Activated T-helper 1 cell treated with anti-CD3 and anti-CD28 coated beads, Interleukin-12 subunit alpha, Interleukin-12 subunit beta, Interleukin-2, Interleukin-4 antibody, amounts not matched to agents 30 ng/mL and 10 ng/mL and 1 ng/mL, durations not matched to agents 14 hours and 24 hours and 36 hours (primary cell): ENCODE measurements around the gene NAV2. TPM values are rescaled to one million over a fixed set of nuclear protein-coding genes. Genes with fewer than 3 reads are reported as not detected.

ENCODE experiments used
- DNase-seq: peaks from one replicate; pipeline ENCODE4 v3.0.0; 2021; ENCODE audit warnings: low spot score
- H3K27ac Mint-ChIP-seq: one replicate; pipeline ENCODE4 v1.8.0; 2021; ENCODE audit warnings: mild to moderate bottlenecking, mixed read lengths
- H3K27me3 Mint-ChIP-seq: one replicate; pipeline ENCODE4 v1.8.0; 2022; ENCODE audit warnings: mild to moderate bottlenecking, moderate library complexity, mixed read lengths; ENCODE audit not compliant: insufficient read depth
- H3K36me3 Mint-ChIP-seq: one replicate; pipeline ENCODE4 v1.8.0; 2021; ENCODE audit warnings: low read depth, mixed read lengths
- H3K4me1 Mint-ChIP-seq: one replicate; pipeline ENCODE4 v1.8.0; 2021; ENCODE audit warnings: low read depth, mixed read lengths
- H3K4me3 Mint-ChIP-seq: one replicate; pipeline ENCODE4 v1.8.0; 2021; ENCODE audit warnings: mild to moderate bottlenecking, moderate library complexity, mixed read lengths
- H3K9me3 Mint-ChIP-seq: one replicate; pipeline ENCODE4 v1.8.0; 2021; ENCODE audit warnings: mixed read lengths
- intact Hi-C: fragments of 100-400 bp; cut with micrococcal nuclease; formaldehyde crosslinking; loops from one replicate; pipeline ENCODE4 v1.15.1; 2024
- total RNA-seq: library from RNA; stranded (reverse); gene quantifications from 2 replicates; pipeline ENCODE4 v1.2.3, GENCODE V29; 2022

NAV2 gene
- total RNA-seq, 1 donor from 2014 or later, result 0.34 TPM

DNA sequence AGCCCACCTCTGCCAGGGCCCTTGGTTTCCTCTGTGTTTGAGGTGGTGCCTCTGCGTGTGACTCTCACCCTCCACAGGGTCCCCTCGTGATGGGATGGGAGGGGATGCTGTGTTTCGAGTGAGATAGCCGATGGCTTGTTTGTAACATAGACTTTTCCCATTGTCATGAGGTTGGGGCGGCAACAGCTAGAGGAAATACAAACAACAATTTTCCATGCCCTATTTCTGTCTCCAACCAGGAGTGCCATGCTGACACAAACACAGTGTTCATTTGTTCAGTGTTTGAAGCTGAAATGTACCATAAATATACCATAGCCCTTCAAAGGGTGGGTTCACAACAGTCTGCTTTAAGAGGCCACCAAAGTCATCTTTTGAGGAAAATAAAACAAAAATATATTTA is 19.5 kb upstream of the NAV2 start:
- intact Hi-C loops, result no loop called here
- Mint-ChIP-seq H3K36me3 (no peaks in the 10 kb centered on the region), H3K4me1 (no peaks in the 10 kb centered on the region), H3K9me3 (peaks cover 4% of the 10 kb centered on the region), H3K4me3 (no peak overlapping the region), H3K27me3 (peaks cover 10% of the 10 kb centered on the region), H3K27ac (no peak overlapping the region)
- DNase-seq, result no peak

DNA sequence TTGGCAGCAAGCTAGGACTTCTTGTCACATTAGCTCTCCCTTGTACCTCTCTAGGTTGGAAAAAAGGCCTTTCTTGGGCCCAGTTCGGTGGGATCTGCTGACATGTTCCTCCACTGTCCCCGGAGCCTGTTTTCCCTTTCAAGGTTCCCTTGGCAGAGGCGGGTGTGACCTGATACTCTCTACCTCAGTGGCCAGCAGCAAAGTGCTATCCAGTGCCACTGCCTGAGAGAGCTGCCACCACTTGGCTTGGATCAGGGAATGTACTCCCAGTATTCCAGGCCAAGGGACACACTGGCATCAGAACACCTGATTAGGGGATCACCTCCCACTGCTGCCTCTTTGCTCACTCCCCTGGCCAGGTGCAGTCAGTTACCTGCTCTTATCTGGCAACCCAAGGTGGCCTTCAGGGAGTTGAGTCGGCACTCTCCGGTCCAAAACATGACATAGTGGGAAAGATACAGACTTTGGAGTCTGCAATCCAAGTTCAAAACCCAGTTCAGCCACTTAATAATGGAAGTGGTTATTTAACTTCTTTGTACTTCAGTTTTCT is 17.8 kb upstream of the NAV2 start:
- H3K9me3 Mint-ChIP-seq, result peaks cover 4% of the 10 kb centered on the region
- H3K36me3 Mint-ChIP-seq, result no peaks in the 10 kb centered on the region
- H3K4me1 Mint-ChIP-seq, result no peaks in the 10 kb centered on the region
- DNase-seq, result no peak
- H3K4me3 Mint-ChIP-seq, result no peak overlapping the region
- no peak overlapping the region for H3K27ac Mint-ChIP-seq
- intact Hi-C loops, result no loop called here
- H3K27me3 Mint-ChIP-seq, result peaks cover 8% of the 10 kb centered on the region

GRCh38 chr11:19696073-19696472 is 16.6 kb upstream of the NAV2 start:
- H3K9me3 Mint-ChIP-seq, result peaks cover 4% of the 10 kb centered on the region
- intact Hi-C loops, result no loop called here
- H3K27me3 Mint-ChIP-seq, result peaks cover 8% of the 10 kb centered on the region
- no peak overlapping the region for H3K27ac Mint-ChIP-seq
- DNase-seq, result no peak
- no peaks in the 10 kb centered on the region for H3K4me1 Mint-ChIP-seq
- no peak overlapping the region for H3K4me3 Mint-ChIP-seq
- H3K36me3 Mint-ChIP-seq, result no peaks in the 10 kb centered on the region

GRCh38 chr11:19696904-19697303 is 15.7 kb upstream of the NAV2 start:
- no peak for DNase-seq
- Mint-ChIP-seq H3K4me3 (no peak overlapping the region), H3K27ac (no peak overlapping the region), H3K27me3 (peaks cover 6% of the 10 kb centered on the region), H3K36me3 (no peaks in the 10 kb centered on the region), H3K9me3 (peaks cover 4% of the 10 kb centered on the region), H3K4me1 (no peaks in the 10 kb centered on the region)
- intact Hi-C loops, result no loop called here

DNA sequence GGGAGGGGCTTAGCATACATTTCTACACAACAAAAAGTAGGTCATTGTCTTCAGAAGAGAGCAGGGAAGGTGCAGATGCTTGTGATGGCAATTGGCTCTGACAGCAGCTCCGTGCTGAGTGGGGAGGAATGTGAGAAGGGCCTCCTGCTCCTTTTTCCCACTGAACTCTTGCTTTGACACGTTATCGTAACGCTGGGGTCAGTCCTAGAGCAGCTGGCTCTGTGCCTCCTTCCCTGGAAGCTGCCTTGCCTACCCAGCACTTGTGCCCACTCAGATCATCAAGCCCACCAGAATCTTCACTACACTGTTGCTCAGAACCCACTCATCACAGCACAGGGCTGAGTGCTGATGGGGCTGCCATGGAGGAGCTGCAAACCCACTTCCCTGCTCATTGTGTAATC is 14.9 kb upstream of the NAV2 start:
- no peak for DNase-seq
- no peaks in the 10 kb centered on the region for H3K36me3 Mint-ChIP-seq
- intact Hi-C loops, result no loop called here
- H3K9me3 Mint-ChIP-seq, result peaks cover 4% of the 10 kb centered on the region
- no peak overlapping the region for H3K4me3 Mint-ChIP-seq
- H3K27ac Mint-ChIP-seq, result no peak overlapping the region
- H3K27me3 Mint-ChIP-seq, result peaks cover 6% of the 10 kb centered on the region
- no peaks in the 10 kb centered on the region for H3K4me1 Mint-ChIP-seq

- H3K9me3 Mint-ChIP-seq, result peaks cover 4% of the 10 kb centered on the region
- DNase-seq, result no peak
- peaks cover 4% of the 10 kb centered on the region for H3K27me3 Mint-ChIP-seq
- no peaks in the 10 kb centered on the region for H3K4me1 Mint-ChIP-seq
- H3K4me3 Mint-ChIP-seq, result no peak overlapping the region
- no peak overlapping the region for H3K27ac Mint-ChIP-seq
- intact Hi-C loops, result no loop called here
- H3K36me3 Mint-ChIP-seq, result no peaks in the 10 kb centered on the region
Measured at GRCh38 chr11:19698493-19699292, 13.9 kb upstream of the NAV2 start.

- peaks cover 4% of the 10 kb centered on the region for H3K9me3 Mint-ChIP-seq
- H3K4me3 Mint-ChIP-seq, result no peak overlapping the region
- no peak for DNase-seq
- peaks cover 11% of the 10 kb centered on the region for H3K27me3 Mint-ChIP-seq
- no peak overlapping the region for H3K27ac Mint-ChIP-seq
- intact Hi-C loops, result no loop called here
- H3K36me3 Mint-ChIP-seq, result no peaks in the 10 kb centered on the region
- H3K4me1 Mint-ChIP-seq, result no peaks in the 10 kb centered on the region
Measured at GRCh38 chr11:19701421-19701820, 11.2 kb upstream of the NAV2 start.

- DNase-seq, result no peak
- Mint-ChIP-seq H3K27ac (no peak overlapping the region), H3K36me3 (no peaks in the 10 kb centered on the region), H3K4me1 (no peaks in the 10 kb centered on the region), H3K9me3 (no peaks in the 10 kb centered on the region), H3K4me3 (no peak overlapping the region), H3K27me3 (peaks cover 14% of the 10 kb centered on the region)
- intact Hi-C loops, result no loop called here
Measured at GRCh38 chr11:19702620-19703019, 10.0 kb upstream of the NAV2 start.

DNA sequence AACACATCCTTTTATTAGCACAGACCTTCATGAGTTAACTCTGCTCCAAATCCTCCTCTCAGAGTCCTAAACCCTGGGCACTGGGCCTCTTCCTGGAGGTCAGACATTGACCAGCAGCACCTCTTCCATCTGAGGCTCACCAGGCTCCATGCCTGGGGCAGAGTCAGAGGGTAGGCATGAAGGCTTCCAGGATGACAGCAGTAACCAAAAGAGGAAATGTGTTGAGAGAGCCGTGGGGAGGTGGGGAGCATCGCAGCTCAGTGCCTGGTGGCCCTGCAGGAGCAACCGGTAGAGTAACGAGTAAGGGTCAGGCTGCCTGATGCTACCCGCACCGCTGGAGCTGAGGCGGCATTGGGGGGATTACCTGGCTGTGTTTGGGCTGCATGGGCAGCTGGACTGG is 9.4 kb upstream of the NAV2 start:
- no peaks in the 10 kb centered on the region for H3K9me3 Mint-ChIP-seq
- H3K27me3 Mint-ChIP-seq, result peaks cover 14% of the 10 kb centered on the region
- no peaks in the 10 kb centered on the region for H3K4me1 Mint-ChIP-seq
- DNase-seq, result no peak
- no peaks in the 10 kb centered on the region for H3K36me3 Mint-ChIP-seq
- no peak overlapping the region for H3K27ac Mint-ChIP-seq
- H3K4me3 Mint-ChIP-seq, result no peak overlapping the region
- intact Hi-C loops, result no loop called here

GRCh38 chr11:19704213-19704612 is 8.4 kb upstream of the NAV2 start:
- intact Hi-C loops, result no loop called here
- Mint-ChIP-seq H3K4me1 (no peaks in the 10 kb centered on the region), H3K9me3 (no peaks in the 10 kb centered on the region), H3K4me3 (no peak overlapping the region), H3K27me3 (peaks cover 14% of the 10 kb centered on the region), H3K36me3 (no peaks in the 10 kb centered on the region), H3K27ac (no peak overlapping the region)
- no peak for DNase-seq

DNA sequence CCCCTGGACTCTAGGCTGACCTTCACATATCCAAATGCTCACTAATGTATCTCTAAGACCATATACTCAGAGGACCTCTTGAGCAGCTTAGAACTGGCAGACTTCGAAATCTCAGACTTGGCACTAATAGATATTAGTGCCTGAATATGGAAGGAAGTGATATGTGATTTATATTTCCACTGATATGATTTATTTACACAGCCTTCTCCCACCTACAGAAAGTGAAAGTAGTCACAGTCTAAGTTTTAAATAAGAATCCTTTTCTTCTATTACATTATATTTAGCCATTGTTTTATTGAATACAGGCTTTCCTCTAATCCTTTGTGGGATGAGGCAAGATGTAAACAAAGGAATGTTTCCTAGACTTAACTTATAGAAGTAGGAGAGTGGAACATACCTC is 6.7 kb upstream of the NAV2 start:
- peaks cover 22% of the 10 kb centered on the region for H3K27me3 Mint-ChIP-seq
- no peaks in the 10 kb centered on the region for H3K4me1 Mint-ChIP-seq
- no peaks in the 10 kb centered on the region for H3K9me3 Mint-ChIP-seq
- H3K27ac Mint-ChIP-seq, result no peak overlapping the region
- no peak overlapping the region for H3K4me3 Mint-ChIP-seq
- DNase-seq, result no peak
- intact Hi-C loops, result no loop called here
- no peaks in the 10 kb centered on the region for H3K36me3 Mint-ChIP-seq

DNA sequence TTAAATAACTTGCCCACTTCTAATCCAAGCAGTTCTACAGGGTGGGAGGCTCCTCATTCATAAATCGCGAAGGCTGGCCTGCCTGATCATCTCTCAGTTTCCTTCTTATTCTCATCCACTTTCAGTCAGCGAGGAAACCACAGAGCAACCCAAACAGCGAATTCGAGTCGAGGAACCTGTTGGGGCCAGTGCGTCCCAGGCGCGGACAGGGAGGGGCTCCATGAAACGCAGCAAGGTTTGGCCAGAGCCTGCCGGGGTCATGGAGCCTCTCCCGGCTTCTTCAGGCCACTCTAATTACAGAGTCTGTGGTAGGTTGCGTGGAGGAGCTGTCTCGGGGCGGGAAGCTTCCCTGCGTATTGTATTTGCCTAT is 741 bp upstream of the NAV2 start:
- peaks cover 52% of the 10 kb centered on the region for H3K27me3 Mint-ChIP-seq
- peak overlapping the region; percentile 78 for H3K27ac Mint-ChIP-seq
- H3K9me3 Mint-ChIP-seq, result no peaks in the 10 kb centered on the region
- peak overlapping the region; percentile 85 for H3K4me3 Mint-ChIP-seq
- intact Hi-C loops, result loop anchor here (1.0 to 10.0 kb wide), 5 partner anchors 11 to 653 kb away; partner anchors contain the start of genes E2F8, HTATIP2 and ZDHHC13
- H3K4me1 Mint-ChIP-seq, result peaks cover 17% of the 10 kb centered on the region
- peak; percentile 11 for DNase-seq
- no peaks in the 10 kb centered on the region for H3K36me3 Mint-ChIP-seq

DNA sequence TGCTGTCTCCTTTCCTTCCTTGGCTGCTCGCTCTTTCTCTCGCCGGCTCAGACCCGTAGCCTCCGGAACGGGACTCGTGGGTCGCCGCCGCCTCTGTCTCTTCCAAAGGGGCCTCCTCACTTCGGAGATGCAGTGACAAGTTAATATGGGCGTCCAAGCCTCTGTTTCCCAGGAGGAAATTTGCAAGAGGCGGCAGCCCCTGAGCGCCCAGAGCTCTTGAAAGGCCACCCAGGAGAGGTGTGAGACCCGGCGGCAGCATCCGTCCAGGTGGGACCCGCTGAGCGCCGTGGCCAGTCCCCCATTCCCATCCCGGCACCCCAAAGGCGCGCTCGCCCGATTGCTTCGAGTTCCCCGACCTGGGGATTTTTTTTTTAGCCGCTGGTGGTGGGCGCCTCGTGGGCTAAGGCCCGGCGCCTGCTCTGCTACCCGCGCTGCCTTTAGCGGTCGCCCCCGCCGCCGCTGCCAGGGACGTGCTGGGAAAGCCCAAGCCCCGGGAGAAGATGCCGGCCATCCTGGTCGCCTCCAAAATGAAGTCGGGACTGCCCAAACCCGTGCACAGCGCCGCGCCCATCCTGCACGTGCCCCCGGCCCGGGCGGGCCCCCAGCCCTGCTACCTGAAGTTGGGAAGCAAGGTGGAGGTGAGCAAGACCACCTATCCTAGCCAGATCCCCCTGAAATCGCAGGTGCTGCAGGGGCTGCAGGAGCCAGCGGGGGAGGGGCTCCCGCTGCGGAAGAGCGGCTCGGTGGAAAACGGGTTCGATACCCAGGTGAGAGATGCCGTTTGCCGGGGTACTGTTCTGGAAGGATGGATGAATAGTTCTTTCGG is 772 bp downstream of the NAV2 start:
- Mint-ChIP-seq H3K4me3 (peak overlapping the region; percentile 85), H3K27ac (peak overlapping the region; percentile 36), H3K9me3 (no peaks in the 10 kb centered on the region), H3K4me1 (peaks cover 17% of the 10 kb centered on the region), H3K27me3 (peaks cover 64% of the 10 kb centered on the region), H3K36me3 (no peaks in the 10 kb centered on the region)
- DNase-seq, result no peak
- intact Hi-C loops, result loop anchor here (2.0 to 10.0 kb wide), 3 partner anchors 271 to 651 kb away; partner anchors contain the start of genes HTATIP2 and ZDHHC13
